ENCODE measurements around the gene HLCS. TPM values are rescaled to one million over a fixed set of nuclear protein-coding genes. Genes with fewer than 3 reads are reported as not detected.

The HLCS gene
- total RNA-seq, 1 experiment from 2014 or later, result 33.8 TPM

- in situ Hi-C loops (cut with HindIII; ENCODE audit: low pct_unique_long_range_greater_than_20kb, low sequenced_read_pairs), result no loop called here
- no peak for DNase-seq (ENCODE audit: low read depth, low spot score)
Measured at GRCh38 chr21:36705679-36706481, 260.6 kb downstream of the HLCS start.

GRCh38 chr21:36704958-36705678 lies 261.4 kb downstream of the HLCS start:
- in situ Hi-C loops (cut with HindIII; ENCODE audit: low pct_unique_long_range_greater_than_20kb, low sequenced_read_pairs), result no loop called here
- DNase-seq (ENCODE audit: low read depth, low spot score), result no peak

GRCh38 chr21:36704281-36704957 lies 262.1 kb downstream of the HLCS start:
- in situ Hi-C loops (cut with HindIII; ENCODE audit: low pct_unique_long_range_greater_than_20kb, low sequenced_read_pairs), result no loop called here

GRCh38 chr21:36703626-36704280 lies 262.7 kb downstream of the HLCS start:
- no peak for DNase-seq (ENCODE audit: low read depth, low spot score)
- in situ Hi-C loops (cut with HindIII; ENCODE audit: low pct_unique_long_range_greater_than_20kb, low sequenced_read_pairs), result no loop called here

More at GRCh38 chr21:36704281-36704957, 262.1 kb downstream of the HLCS start:
- DNase-seq (ENCODE audit: low read depth, low spot score), result no peak

GRCh38 chr21:36703123-36703522 lies 263.3 kb downstream of the HLCS start:
- in situ Hi-C loops (cut with HindIII; ENCODE audit: low pct_unique_long_range_greater_than_20kb, low sequenced_read_pairs), result no loop called here
- DNase-seq (ENCODE audit: low read depth, low spot score), result no peak

- in situ Hi-C loops (cut with HindIII; ENCODE audit: low pct_unique_long_range_greater_than_20kb, low sequenced_read_pairs), result no loop called here
- no peak for DNase-seq (ENCODE audit: low read depth, low spot score)
Measured at GRCh38 chr21:36702622-36702968, 263.9 kb downstream of the HLCS start.

- in situ Hi-C loops (cut with HindIII; ENCODE audit: low pct_unique_long_range_greater_than_20kb, low sequenced_read_pairs), result no loop called here
- no peak for DNase-seq (ENCODE audit: low read depth, low spot score)
Measured at GRCh38 chr21:36701756-36702621, 264.5 kb downstream of the HLCS start.

- in situ Hi-C loops (cut with HindIII; ENCODE audit: low pct_unique_long_range_greater_than_20kb, low sequenced_read_pairs), result no loop called here
- no peak for DNase-seq (ENCODE audit: low read depth, low spot score)
Measured at GRCh38 chr21:36700971-36701755, 265.3 kb downstream of the HLCS start.

Small RNA genes within 50 kb of the gene (small RNA-seq; reads per million reads assigned to genes)
- gene RF00019 (0 reads per million in 2 experiments), gene RNA5SP491 (0.95 to 4.3 reads per million in 2 experiments)

Other genes starting within 250 kb of the HLCS start
- not detected in 2 replicates for gene RIPPLY3, start 40.0 kb upstream of the HLCS start, total RNA-seq (2014; rRNA removed; shearing (Covaris generic))
- 51.9 and 57.0 TPM in 2 replicates for gene PIGP, start 106.4 kb upstream of the HLCS start, total RNA-seq (2014; rRNA removed; shearing (Covaris generic))
- 93.4 and 99.9 TPM in 2 replicates for gene TTC3, start 106.6 kb upstream of the HLCS start, total RNA-seq (2014; rRNA removed; shearing (Covaris generic))